ENCODE measurements around the gene STK32C. TPM values are rescaled to one million over a fixed set of nuclear protein-coding genes. Genes with fewer than 3 reads are reported as not detected.
A peak's percentile ranks its signal among the peaks of the same experiment; 100 is the strongest.

Gene STK32C
- total RNA-seq, 1 donor from 2014 or later: 2.5 TPM

GRCh38 chr10:132241086-132241485, 66.7 kb downstream of the STK32C start:
- peaks cover 2% of the 10 kb centered on the region for H3K27me3 Mint-ChIP-seq (ENCODE audit: insufficient read depth, low read depth)
- no peak for DNase-seq (ENCODE audit: low spot score)
- TF ChIP-seq EZH2phosphoT487 (IDR thresholded peaks at IDR 0.05): no peak
- no peak for TF ChIP-seq EZH2 (IDR thresholded peaks at IDR 0.05)
- TF ChIP-seq CTCF (IDR thresholded peaks at IDR 0.05): no peak
- peaks cover 44% of the 10 kb centered on the region for H3K4me1 ChIP-seq
- H2AFZ ChIP-seq (replicated peaks): no peak overlapping the region
- H3K27ac ChIP-seq: no peak overlapping the region
- no peaks in the 10 kb centered on the region for H3K9me3 ChIP-seq (ENCODE audit: low read depth)
- no peak overlapping the region for H3K4me2 ChIP-seq
- H3K27ac Mint-ChIP-seq: peak overlapping the region; percentile 40
- H3K4me1 Mint-ChIP-seq: peaks cover 47% of the 10 kb centered on the region
- no peaks in the 10 kb centered on the region for H3K36me3 ChIP-seq
- H3K9me3 Mint-ChIP-seq: no peaks in the 10 kb centered on the region
- no peak overlapping the region for H3K9ac ChIP-seq
- peaks cover 15% of the 10 kb centered on the region for H3F3A ChIP-seq (ENCODE audit: low read depth)
- H3K27me3 ChIP-seq: no peaks in the 10 kb centered on the region
- H4K20me1 ChIP-seq (ENCODE audit: low read depth): peaks cover 8% of the 10 kb centered on the region
- no peak overlapping the region for H3K4me3 Mint-ChIP-seq
- no peaks in the 10 kb centered on the region for H3K36me3 Mint-ChIP-seq
- no peaks in the 10 kb centered on the region for H3K79me2 ChIP-seq (ENCODE audit: low read depth)
- H3K4me3 ChIP-seq: no peak overlapping the region

- H3K27me3 Mint-ChIP-seq (ENCODE audit: insufficient read depth, low read depth): peaks cover 2% of the 10 kb centered on the region
- no peaks in the 10 kb centered on the region for H3K36me3 Mint-ChIP-seq
- no peak overlapping the region for H3K27ac ChIP-seq
- H3K4me1 ChIP-seq: peaks cover 43% of the 10 kb centered on the region
- H3K4me3 ChIP-seq: no peak overlapping the region
- no peak for TF ChIP-seq CTCF (IDR thresholded peaks at IDR 0.05)
- TF ChIP-seq EZH2 (IDR thresholded peaks at IDR 0.05): no peak
- TF ChIP-seq EZH2phosphoT487 (IDR thresholded peaks at IDR 0.05): no peak
- H3F3A ChIP-seq (ENCODE audit: low read depth): peaks cover 15% of the 10 kb centered on the region
- no peak overlapping the region for H2AFZ ChIP-seq (replicated peaks)
- no peaks in the 10 kb centered on the region for H3K36me3 ChIP-seq
- no peak overlapping the region for H3K4me2 ChIP-seq
- H3K9ac ChIP-seq: no peak overlapping the region
- no peak overlapping the region for H3K4me3 Mint-ChIP-seq
- peak overlapping the region; percentile 40 for H3K27ac Mint-ChIP-seq
- no peaks in the 10 kb centered on the region for H3K9me3 ChIP-seq (ENCODE audit: low read depth)
- H3K9me3 Mint-ChIP-seq: no peaks in the 10 kb centered on the region
- no peak for DNase-seq (ENCODE audit: low spot score)
- H4K20me1 ChIP-seq (ENCODE audit: low read depth): peaks cover 8% of the 10 kb centered on the region
- no peaks in the 10 kb centered on the region for H3K79me2 ChIP-seq (ENCODE audit: low read depth)
- H3K27me3 ChIP-seq: no peaks in the 10 kb centered on the region
- H3K4me1 Mint-ChIP-seq: peaks cover 47% of the 10 kb centered on the region
Observed at GRCh38 chr10:132240581-132240980, 67.2 kb downstream of the STK32C start.

GRCh38 chr10:132240156-132240555, 67.6 kb downstream of the STK32C start:
- H3K9ac ChIP-seq: no peak overlapping the region
- H3K4me2 ChIP-seq: no peak overlapping the region
- H3K9me3 ChIP-seq (ENCODE audit: low read depth): no peaks in the 10 kb centered on the region
- no peak overlapping the region for H2AFZ ChIP-seq (replicated peaks)
- H3K27me3 ChIP-seq: no peaks in the 10 kb centered on the region
- no peak overlapping the region for H3K4me3 ChIP-seq
- TF ChIP-seq EZH2 (IDR thresholded peaks at IDR 0.05): no peak
- TF ChIP-seq CTCF (IDR thresholded peaks at IDR 0.05): no peak
- no peak for TF ChIP-seq EZH2phosphoT487 (IDR thresholded peaks at IDR 0.05)
- Mint-ChIP-seq H3K27me3 (ENCODE audit: insufficient read depth, low read depth) (peaks cover 2% of the 10 kb centered on the region), H3K4me1 (peaks cover 45% of the 10 kb centered on the region), H3K36me3 (no peaks in the 10 kb centered on the region), H3K9me3 (no peaks in the 10 kb centered on the region), H3K27ac (no peak overlapping the region), H3K4me3 (no peak overlapping the region)
- peaks cover 39% of the 10 kb centered on the region for H3K4me1 ChIP-seq
- peaks cover 8% of the 10 kb centered on the region for H4K20me1 ChIP-seq (ENCODE audit: low read depth)
- H3K27ac ChIP-seq: no peak overlapping the region
- peaks cover 11% of the 10 kb centered on the region for H3F3A ChIP-seq (ENCODE audit: low read depth)
- no peaks in the 10 kb centered on the region for H3K36me3 ChIP-seq
- no peaks in the 10 kb centered on the region for H3K79me2 ChIP-seq (ENCODE audit: low read depth)
- DNase-seq (ENCODE audit: low spot score): no peak

All from neural progenitor cell (in vitro differentiated cells).